Nephron progenitor cell (in vitro differentiated cells): Measurements from ENCODE around the gene DEFB124.
"Not testable (repeated sequence)": the region's sequence is repeated elsewhere in the genome, so short reads cannot be mapped to it uniquely, and the experiment has no call there.

ENCODE experiments used
- DNase-seq: peaks from one replicate; pipeline ENCODE4 v3.0.0; 2021
- H3K27ac Mint-ChIP-seq: 2 replicates; pipeline ENCODE4 v1.8.0; 2021; ENCODE audit warnings: mild to moderate bottlenecking, moderate library complexity, mixed read lengths
- H3K27me3 Mint-ChIP-seq: 2 replicates; pipeline ENCODE4 v1.8.0; 2021; ENCODE audit warnings: mild to moderate bottlenecking, low read depth, mixed read lengths; ENCODE audit not compliant: poor library complexity
- H3K36me3 Mint-ChIP-seq: 2 replicates; pipeline ENCODE4 v1.8.0; 2021; ENCODE audit warnings: low read depth, mixed read lengths
- H3K4me1 Mint-ChIP-seq: 2 replicates; pipeline ENCODE4 v1.8.0; 2021; ENCODE audit warnings: mixed read lengths
- H3K4me3 Mint-ChIP-seq: 2 replicates; pipeline ENCODE4 v1.8.0; 2021; ENCODE audit warnings: mild to moderate bottlenecking, moderate library complexity, mixed read lengths
- H3K9me3 Mint-ChIP-seq: 2 replicates; pipeline ENCODE4 v1.8.0; 2021; ENCODE audit warnings: mild to moderate bottlenecking, moderate library complexity, mixed read lengths
- CTCF ChIP-seq: fragments of 200-600 bp; sonication (generic); IDR thresholded peaks from 2 replicates; pipeline ENCODE4 v1.5.0; 2021; ENCODE audit warnings: antibody characterized with exemption

DEFB124 gene

GRCh38 chr20:31446084-31446819 is 28.7 kb downstream of the DEFB124 start:
- Mint-ChIP-seq H3K4me1 (no peaks in the 10 kb centered on the region), H3K9me3 (peaks cover 77% of the 10 kb centered on the region), H3K4me3 (no peak overlapping the region), H3K27ac (no peak overlapping the region), H3K27me3 (no peaks in the 10 kb centered on the region), H3K36me3 (no peaks in the 10 kb centered on the region)
- no peak for TF ChIP-seq CTCF
- DNase-seq = no peak

- Mint-ChIP-seq H3K27ac (no peak within 1 kb of the TSS), H3K4me1 (no peaks in the 10 kb centered on the region), H3K36me3 (no peaks in the 10 kb centered on the region), H3K9me3 (peaks cover 79% of the 10 kb centered on the region), H3K27me3 (peaks cover 3% of the 10 kb centered on the region), H3K4me3 (no peak within 1 kb of the TSS)
- DNase-seq = no peak
- no peak for TF ChIP-seq CTCF
Measured at GRCh38 chr20:31440012-31440659, 34.8 kb downstream of the DEFB124 start, which contains the start of gene DEFB123. TSS of gene DEFB123 (plus strand) at chr20:31440632. CDS start at chr20:31440699, 67 bp downstream.

- peaks cover 63% of the 10 kb centered on the region for H3K9me3 Mint-ChIP-seq
- TF ChIP-seq CTCF = no peak
- H3K27me3 Mint-ChIP-seq = no peaks in the 10 kb centered on the region
Measured at GRCh38 chr20:31430568-31431115, 44.3 kb downstream of the DEFB124 start.

GRCh38 chr20:31427576-31427975 is 47.4 kb downstream of the DEFB124 start:
- not testable (repeated sequence) for H3K27ac Mint-ChIP-seq, H3K4me1 Mint-ChIP-seq, H3K27me3 Mint-ChIP-seq, H3K36me3 Mint-ChIP-seq, H3K4me3 Mint-ChIP-seq, DNase-seq
- peaks cover 61% of the 10 kb centered on the region for H3K9me3 Mint-ChIP-seq

More at GRCh38 chr20:31430568-31431115, 44.3 kb downstream of the DEFB124 start:
- Mint-ChIP-seq H3K4me1 (no peaks in the 10 kb centered on the region), H3K36me3 (no peaks in the 10 kb centered on the region), H3K27ac (no peak overlapping the region), H3K4me3 (no peak overlapping the region)
- no peak for DNase-seq

GRCh38 chr20:31426891-31427551 is 47.9 kb downstream of the DEFB124 start:
- not testable (repeated sequence) for H3K4me1 Mint-ChIP-seq, H3K4me3 Mint-ChIP-seq, H3K27ac Mint-ChIP-seq, DNase-seq, H3K36me3 Mint-ChIP-seq, H3K27me3 Mint-ChIP-seq
- H3K9me3 Mint-ChIP-seq = peaks cover 55% of the 10 kb centered on the region

GRCh38 chr20:31425797-31426196 is 49.1 kb downstream of the DEFB124 start:
- no peaks in the 10 kb centered on the region for H3K4me1 Mint-ChIP-seq
- H3K27me3 Mint-ChIP-seq = peaks cover 3% of the 10 kb centered on the region
- no peak for DNase-seq
- peaks cover 47% of the 10 kb centered on the region for H3K9me3 Mint-ChIP-seq
- no peaks in the 10 kb centered on the region for H3K36me3 Mint-ChIP-seq
- H3K27ac Mint-ChIP-seq = no peak overlapping the region
- H3K4me3 Mint-ChIP-seq = no peak overlapping the region
- TF ChIP-seq CTCF = no peak
